ENCODE data around the gene NKTR.

Gene NKTR

DNA sequence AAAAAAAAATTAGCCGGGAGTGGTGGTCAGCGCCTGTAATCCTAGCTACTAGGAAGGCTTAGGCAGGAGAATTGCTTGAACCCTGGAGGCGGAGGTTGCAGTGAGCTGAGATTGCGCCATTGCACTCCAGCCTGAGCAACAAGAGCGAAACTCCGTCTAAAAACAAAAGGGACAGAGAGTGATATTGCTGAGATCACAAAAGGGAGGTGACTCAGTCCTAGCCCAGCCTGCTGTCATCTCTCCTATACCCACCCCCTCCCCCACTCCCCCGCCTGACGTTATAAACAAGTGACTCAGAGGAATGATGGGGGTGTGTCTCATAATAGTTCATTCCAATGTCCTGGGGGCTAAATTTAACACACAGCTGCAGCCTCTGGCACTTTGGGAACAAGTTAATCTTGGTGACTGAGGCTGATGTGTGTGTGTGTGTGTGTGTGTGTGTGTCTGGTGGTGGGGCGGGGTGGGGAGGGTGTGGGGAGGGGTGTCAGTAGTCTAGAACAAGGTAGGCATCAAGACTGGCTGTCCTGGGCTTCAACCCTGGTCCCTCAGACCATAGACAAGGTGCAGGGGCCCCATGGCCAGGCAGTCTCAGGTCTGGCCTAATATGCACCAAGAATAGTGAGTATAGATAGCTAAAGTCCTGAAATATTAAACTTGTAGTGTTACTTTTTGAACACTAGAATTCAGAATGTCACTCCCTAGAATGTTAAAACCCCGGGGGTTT, 83.6 kb downstream of the NKTR start:
- no peak for DNase-seq

DNA sequence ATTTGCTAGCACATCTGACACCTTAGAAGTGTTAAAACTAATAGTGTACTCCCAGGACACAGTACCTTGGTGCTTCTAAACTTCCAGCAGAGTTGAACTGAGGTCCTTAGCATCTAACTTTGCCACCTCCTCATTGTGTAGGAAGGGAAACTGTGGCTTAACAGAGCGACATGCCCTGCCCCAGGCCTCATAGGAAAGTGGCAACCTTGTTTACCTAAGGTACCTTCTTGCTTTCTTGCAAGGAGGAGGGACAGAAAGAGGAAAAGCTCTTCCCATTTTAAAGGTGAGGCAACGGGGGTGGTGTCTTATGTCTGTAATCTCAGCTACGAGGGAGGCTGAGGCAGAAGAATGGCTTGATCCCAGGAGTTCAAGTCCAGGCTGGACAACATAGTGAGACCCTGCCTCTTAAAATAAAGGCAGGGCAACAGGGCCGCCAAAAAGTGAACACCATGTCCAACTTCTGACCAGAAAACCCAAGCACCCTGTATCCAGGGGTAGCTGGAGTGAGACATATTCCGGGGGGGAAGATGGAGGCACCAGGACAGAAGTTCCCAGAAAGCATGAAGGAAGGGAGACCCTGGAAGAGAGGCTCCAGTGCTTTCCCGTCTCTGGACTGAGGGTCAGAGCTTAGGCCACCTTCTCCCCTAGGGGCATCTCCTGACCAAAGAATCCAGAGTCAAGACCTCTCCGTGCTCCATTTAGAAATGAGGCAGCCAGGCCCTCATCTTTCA, 84.3 kb downstream of the NKTR start:
- no peak for DNase-seq

DNA sequence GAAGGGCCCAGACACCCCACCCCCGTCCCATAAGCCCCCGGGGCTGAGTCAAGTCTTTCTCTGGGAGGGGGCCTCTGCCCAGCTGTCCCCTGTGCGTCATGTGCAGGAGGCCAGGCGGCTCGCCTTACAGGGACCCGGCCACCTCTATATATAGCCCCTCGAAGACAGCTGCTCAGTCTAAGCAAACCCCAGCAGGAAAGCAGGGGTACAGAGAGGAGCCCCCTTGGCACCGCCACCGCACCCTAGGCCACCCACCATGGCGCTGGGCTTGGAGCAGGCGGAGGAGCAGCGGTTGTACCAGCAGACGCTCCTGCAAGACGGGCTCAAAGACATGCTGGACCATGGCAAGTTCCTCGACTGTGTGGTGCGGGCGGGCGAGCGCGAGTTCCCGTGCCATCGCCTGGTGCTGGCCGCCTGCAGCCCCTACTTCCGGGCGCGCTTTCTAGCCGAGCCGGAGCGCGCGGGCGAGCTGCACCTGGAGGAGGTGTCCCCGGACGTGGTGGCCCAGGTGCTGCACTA, 84.9 kb downstream of the NKTR start, which contains the start of gene KLHL40:
Gene KLHL40, plus strand, starts transcription at position 175 of the 519 bp plus-strand sequence. Its CDS starts 82 bp downstream, at position 257.
- no peak for DNase-seq

DNA sequence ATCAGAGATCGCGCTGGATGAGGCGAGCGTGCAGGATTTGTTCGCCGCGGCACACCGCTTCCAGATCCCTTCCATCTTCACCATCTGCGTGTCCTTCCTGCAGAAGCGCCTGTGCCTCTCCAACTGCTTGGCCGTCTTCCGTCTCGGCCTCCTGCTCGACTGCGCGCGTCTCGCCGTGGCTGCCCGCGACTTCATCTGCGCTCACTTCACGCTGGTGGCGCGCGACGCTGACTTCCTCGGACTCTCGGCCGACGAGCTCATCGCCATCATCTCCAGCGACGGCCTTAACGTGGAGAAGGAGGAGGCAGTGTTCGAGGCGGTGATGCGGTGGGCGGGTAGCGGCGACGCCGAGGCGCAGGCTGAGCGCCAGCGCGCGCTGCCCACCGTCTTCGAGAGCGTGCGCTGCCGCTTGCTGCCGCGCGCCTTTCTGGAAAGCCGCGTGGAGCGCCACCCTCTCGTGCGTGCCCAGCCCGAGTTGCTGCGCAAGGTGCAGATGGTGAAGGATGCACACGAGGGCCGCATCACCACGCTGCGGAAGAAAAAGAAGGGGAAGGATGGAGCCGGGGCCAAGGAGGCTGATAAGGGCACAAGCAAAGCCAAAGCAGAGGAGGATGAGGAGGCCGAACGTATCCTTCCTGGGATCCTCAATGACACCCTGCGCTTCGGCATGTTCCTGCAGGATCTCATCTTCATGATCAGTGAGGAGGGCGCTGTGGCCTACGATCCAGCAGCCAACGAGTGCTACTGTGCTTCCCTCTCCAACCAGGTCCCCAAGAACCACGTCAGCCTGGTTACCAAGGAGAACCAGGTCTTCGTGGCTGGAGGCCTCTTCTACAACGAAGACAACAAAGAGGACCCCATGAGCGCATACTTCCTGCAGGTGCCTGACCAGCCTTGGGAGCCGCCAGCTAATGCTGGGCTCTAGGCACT, 85.7 kb downstream of the NKTR start:
- DNase-seq = no peak

DNA sequence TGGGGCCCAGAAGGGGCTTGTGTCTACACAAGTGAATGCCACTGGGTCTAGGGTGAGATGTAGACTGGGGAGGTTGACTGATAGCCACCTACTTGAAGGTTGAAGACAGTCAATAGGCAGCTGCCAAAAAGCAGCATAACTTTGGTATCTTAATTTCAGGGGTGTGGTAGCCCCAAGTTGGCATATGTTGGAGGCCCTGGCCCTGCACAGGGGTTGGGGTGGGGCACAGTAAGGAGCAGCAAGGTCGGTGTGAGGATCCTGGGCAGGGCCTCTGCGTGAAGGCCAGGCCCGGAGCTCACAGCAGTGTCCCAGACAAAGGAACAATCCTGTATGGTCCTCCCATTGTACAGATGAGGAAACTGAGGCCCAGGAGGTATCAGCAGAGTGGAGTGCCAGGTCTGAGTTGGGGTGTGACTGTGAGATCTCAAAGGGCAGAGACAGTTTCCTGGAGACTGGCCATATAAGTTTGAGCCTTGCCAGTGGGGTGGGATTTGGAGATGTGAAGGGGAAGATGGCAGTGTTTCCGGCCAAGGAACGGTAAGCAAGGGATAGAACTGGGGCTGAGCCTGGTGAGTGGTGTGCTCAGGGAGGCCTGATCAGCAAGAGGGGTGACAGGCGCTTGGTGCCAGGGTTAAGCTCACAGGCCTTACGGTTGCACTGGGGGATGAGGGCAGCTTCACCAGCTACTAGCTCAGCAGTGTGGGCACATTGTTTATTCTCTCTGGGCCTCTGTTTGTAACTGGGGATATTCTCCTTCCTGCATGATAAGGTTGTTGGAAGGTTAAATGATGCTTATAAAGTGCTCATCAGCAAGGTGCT, 86.6 kb downstream of the NKTR start:
- DNase-seq = no peak

DNA sequence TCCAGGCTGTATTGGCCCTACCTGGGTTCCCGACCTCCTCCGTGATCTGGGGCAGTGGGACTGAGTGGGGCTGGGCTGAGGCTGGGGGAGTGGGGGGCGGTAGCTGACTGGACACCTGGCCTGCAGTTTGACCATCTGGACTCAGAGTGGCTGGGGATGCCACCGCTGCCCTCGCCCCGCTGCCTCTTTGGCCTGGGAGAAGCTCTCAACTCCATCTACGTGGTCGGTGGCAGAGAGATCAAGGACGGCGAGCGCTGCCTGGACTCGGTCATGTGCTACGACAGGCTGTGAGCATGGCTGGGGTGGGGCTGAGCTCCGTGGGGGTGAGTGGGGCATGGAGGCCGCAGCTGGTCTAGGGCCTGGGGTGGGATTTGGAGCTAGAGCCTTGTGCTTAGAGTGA, 87.5 kb downstream of the NKTR start:
- no peak for DNase-seq

DNA sequence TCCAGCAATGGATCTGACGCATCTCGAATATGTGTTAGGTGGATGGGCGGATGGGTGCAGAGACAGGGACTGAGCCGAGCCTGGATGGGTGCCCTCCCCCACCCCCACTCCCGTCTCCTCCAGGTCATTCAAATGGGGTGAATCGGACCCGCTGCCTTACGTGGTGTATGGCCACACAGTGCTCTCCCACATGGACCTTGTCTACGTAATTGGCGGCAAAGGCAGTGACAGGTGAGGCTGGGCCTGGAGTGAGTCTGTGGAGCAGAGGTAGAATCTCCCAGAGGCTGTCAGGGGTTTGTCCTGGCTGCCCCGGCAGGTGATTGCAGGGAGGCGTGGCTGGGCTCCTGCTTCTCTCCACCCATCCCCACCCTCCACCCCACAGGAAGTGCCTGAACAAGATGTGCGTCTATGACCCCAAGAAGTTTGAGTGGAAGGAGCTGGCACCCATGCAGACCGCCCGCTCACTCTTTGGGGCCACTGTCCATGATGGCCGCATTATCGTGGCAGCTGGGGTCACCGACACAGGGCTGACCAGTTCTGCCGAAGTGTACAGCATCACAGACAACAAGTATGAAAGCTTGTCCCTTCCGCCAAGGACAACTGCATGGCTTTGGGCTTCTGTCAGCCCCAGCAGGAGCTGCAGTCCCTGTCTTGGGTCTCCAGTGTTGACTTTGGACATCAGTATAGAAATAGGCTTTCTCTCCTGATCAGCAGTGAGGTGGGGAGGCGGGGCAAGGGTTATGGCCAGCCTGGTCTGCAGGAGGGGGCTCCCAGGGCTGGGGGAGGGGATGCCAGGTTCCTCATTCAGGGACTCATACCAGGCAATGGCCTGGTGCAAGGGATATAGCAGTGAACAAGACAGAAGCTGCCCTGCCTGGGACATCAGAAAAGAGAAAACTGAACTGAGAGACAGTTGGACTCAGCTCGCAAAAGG, 88.3 kb downstream of the NKTR start:
- DNase-seq = no peak

DNA sequence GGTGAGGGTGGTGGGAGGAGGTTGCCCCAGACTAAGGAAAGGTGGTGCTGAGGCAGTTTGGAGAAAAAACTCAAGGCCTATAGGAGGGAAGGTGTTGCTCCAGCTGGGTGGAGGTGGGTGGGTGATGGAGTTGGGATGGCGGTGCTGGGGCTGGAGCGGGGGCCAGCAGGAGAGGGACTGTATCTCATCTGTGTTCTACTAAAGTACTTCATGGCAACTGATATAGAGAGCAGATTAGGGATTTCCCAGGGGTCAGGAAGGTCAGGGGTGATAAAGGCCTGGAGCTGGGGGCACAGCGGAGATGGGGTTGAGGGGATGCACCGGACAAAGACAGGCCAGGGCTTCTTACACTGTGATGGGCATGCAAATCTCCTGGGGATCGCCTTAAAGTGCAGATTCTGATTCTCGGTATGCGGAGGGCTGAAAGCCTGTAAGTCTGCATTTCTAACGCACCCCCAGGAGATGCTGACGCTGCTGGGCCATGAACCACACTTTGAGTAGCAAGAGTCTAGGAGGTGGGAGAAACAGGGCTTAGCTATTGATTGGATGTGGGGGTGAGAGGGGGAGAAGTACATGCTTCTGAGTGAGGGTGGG, 89.0 kb downstream of the NKTR start:
- DNase-seq = no peak

DNA sequence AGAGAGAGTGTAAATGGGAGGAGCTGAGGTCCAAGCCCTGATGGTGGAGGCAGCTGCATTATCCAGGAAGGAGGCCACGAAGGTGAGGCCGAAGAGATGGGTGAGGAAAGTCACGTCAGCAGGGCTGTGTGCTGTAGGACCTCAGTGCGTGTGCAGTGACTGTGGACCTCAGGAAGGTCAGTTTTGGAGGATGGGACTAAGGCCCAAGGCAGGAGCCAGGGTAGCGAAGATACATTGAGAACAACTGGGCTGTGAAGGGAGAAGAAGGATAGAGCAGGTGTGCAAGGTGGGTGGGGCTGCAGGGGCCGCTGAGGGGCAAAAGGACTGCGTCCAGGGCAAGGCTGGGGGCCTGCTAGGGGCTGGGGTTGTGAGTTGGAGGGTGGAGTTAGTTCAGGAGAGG, 89.7 kb downstream of the NKTR start:
- DNase-seq = no peak

DNA sequence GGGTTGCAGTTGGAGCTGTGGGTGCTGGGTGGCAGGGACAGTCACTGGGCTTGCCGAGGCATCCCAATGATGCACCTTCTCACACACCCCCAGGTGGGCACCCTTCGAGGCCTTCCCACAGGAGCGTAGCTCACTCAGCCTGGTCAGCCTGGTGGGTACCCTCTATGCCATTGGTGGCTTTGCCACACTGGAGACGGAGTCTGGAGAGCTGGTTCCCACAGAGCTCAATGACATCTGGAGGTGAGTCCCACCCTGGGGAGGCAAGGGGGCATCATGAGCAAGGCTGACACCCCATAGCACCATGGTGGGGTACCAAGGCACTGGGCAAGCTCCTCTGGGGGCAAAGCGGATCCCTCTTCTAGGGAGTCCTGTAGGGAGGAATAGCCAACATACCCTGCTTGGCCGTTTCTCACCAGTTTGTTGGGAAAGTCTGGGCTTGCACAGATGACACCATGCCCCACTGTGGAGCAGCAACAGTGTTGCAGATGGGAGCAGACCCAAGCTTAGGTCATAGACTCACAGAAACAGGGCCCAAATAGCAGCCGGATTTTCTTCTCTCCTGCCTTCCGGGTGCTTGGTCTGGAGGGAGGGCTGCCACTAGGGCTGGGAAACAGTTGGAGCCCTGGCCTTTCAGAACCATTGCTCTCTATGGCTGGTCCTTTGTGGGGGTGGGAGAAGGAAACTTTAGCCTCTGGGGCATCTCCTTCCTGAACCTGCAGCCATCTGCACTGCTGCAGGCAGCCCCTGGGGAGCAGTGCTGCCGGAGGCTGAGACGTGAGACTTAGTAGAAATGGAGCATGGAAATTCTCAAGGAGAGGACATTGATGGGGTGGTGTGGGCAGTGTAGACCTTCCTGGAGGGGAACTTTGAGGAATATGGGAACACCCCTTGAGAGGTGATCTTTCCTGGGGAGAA, 90.5 kb downstream of the NKTR start:
- DNase-seq = no peak

DNA sequence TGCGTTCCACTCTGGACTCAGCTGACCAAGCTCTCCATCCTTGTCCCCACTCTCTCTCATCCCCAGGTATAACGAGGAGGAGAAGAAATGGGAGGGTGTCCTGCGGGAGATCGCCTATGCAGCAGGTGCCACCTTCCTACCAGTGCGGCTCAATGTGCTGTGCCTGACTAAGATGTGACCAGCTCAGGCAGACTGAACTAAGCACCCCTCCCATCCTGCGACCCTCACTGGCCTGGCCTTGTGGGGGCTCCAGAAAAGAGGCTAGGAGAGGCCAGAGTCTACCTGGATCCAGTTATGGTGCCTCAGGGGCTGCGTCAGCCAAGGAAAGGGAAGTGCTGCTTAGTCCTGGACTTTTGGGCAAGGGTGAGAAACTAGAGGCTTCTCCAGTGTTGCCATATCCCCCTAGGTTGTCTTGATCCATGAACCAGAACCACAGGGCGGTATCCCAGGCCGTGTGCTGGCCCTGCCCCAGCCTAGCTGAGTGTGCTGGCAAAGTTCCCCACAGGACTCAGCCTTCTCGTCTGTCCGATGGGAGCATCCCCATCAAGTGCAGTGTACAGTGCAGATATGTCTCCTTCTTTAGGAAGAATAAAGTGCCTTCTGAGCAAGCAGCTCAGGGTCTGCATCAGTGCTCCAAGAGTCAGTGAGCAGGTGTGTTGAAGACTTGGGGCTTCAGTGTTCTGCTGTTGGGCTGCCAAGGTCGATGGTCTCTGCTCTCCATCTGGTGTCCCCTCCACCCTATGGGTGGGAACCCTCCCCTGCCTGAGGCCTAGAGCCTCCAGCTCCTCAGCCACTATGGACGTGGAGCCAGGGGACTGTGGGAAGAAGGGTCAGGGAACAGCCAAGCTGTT, 91.6 kb downstream of the NKTR start:
- no peak for DNase-seq

DNA sequence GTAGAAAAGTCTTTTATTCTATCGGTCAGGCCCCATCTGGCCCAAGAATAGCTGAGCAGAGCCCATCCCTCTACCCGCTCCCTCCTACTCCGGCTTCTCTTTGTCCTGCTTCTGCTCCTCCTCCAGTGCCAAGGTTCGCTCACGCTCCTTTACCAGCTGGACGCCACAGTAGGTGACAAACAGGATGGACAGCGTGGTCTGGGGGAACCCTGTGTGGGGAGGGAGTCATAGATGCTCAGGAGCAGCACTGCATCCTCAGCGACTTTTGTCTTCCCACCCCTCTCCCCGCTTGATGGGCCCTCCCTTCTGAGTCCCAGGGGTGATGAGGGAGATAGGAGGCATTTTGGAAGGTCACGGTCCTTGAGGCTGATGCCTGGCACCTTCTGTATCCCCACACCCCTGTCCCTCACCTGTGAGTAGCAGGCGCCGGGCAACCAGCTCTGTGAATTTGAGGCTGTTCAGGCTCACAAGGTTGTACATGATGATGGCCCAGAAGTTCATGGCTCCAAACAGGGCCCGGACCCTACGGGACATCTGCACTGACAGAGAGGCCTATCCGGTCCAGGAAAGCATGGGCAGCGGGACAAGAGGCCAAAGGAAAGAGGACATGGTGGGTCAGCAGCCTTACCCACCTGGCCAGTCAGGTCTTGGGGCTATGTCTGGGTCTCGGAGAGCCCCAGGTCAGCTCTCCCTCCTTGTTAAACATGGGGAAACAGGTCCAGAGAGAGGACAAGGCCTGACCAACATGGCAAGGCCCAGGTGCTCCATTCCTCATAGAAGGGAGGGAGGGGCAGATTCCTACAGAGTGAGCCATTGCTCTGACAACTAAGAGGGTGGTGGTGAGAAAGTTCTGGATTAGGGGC, 92.4 kb downstream of the NKTR start:
- DNase-seq = no peak

DNA sequence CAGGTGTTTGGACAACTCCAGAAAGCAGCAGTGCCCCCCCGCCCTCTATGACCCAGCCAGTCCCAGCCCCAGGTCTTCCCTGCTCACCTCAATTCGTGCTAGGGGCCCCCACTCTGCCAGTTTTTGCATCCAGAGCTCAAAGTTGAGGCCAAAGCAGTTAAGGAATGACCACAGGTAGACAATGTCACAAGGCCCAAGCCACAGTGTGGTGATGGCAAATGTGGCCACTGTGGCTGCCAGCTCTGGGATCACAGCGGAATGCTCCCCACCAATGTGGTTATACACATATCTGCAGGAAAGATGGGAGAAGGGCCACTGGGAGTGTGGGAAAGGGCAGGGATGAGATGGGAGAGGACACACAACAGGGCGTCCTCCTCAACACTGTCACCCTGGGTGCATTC, 93.0 kb downstream of the NKTR start:
- DNase-seq = no peak

DNA sequence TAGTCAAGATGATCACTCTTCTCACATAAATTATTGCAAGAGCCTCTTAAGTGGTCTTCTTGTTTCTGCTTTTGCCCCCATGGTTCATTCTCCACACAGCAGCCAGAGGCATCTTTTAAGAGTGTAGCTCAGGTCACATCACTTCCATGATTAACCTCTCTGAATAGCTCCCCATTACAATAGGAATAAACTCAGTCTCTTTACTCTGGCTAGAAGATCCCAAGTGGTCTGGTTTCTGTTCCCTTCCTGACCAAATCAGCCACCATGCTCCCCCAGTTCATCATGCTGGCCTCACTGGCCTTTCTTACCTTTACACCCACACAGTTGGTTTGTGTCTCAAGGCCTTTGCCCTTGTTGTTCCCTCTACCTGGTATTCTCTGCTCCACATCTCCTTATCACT, 93.9 kb downstream of the NKTR start:
- no peak for DNase-seq

DNA sequence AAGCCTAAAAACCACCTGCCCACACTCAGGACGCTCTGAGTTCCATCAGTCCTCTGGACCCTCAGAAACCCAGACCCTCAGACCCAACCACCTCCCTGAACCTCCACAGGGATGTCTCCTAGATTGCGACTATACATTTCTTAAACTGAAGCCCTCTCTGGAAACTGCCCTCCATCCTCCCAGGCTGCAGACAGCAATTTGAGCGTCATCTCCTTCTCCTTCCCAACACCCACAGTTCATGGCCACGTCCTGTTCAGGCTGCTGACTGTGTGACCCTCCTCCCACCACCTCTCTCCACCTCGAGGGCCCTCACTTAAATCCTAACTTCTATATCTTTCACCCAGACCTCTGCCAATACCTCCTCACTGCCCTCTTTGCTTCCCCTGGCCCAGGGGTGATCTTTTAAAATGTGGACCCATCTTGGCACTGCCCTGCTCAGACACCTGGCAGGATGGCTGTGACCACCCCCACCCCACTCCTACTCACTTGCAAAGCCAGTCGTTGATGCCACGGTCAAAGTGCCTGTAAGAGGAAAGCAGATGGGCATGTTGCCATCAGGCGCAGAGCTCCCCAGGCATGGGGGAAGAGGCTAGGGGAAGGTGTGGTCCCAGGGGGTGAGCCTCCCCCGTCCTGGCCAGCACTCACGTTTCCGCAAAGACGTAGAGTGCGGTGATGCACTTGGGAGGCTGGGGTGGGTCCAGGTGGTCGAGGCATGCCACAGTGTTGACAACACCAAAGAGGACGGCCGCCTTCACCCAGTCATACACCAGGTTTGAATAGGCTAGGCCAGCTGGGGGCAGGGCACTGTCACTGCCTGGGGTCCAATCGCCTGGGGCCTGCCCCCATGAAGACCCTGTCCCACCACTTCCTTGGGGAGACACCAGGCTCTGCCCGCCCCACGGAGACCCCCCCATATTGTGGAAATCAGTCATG, 96.1 kb downstream of the NKTR start:
- DNase-seq = no peak

DNA sequence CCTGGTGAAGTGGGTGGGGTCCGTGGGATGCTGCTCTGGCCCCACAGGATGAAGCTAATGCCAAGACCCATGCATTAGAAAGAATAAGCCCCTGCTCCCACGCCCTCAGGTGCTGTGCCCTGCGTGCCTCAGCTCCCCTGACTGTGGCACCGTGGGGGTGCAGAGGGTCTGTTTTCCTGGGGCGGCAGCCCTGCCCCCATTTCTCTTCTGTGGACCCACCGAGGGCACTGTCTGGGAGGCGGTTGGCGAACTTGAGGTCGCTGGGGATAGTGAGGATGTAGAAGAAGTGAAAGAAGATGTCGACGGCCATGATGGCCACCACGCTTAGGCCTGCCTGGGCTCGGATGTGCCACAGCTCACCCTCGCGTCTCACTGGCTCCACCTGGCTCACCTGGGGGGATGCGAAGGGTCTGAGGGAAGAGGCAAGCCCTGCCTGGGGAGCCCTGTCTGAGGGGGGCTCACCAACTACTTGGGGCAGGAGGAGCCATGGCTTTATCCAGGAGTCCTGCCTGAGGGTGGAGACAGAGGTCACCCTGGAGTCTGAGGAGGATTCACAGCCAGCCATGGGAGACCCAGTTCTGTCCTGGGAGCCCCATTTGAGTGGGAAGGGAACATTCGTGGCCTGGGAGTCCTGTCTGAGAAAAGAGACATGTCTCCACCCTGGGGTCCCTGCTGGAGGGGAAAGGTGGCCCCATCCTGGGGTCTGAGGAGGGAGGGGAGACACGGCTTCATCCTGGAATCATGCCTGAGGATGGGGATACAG, 97.0 kb downstream of the NKTR start:
- no peak for DNase-seq

Measured in NCI-H1105 treated with DMSO at 0.1 percent for 48 hours (cell line).